Astrocyte of the spinal cord (primary cell): ENCODE measurements around the gene ADAM33.

Source experiments
- DNase-seq: peaks from one replicate; pipeline ENCODE4 v3.0.0; 2011; ENCODE audit warnings: low read depth, low spot score
- H3K4me3 ChIP-seq: 2 replicates; pipeline ENCODE4 v1.5.1; 2011; ENCODE audit warnings: low read depth, mild to moderate bottlenecking, low read length, moderate library complexity
- in situ Hi-C: cut with HindIII; loops from 2 replicates; pipeline ENCODE4 v1.10.0; 2017; ENCODE audit warnings: low sequenced_read_pairs
- TF ChIP-seq, protein P1 (sequence below): IDR thresholded peaks from 2 replicates; pipeline ENCODE4 v1.5.1; 2012; ENCODE audit warnings: low read depth, mild to moderate bottlenecking, low read length, inconsistent platforms

ADAM33 gene

DNA sequence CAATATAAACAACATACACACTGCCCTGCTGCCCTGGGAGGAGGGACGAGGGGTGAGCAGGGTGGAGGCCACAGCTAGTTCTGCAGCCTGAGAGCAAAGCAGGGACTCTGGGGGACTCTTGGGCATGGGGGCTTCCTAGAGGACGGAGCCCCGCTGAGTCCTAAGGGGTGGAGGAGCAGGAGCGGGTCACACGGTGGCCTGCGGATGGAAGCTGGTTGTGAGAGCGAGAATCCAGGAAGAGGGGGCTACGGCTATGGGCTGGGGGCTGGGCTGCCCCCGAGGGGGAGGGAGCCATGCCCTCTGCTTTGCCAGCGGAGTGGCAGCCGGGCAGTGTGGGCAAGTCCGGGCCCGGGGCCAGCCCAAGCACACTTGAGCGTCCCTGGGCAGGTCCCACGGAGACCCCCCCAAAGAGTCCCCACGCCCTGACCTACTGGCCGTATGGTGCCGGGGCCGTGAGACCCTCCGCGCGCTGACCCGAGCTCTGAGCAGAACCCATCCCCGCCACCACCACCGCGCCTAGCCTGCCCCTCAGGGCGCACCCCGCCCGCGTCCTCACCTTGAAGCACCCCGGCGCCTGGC, 369 bp downstream of the ADAM33 start:
- TF ChIP-seq, protein P1, sequence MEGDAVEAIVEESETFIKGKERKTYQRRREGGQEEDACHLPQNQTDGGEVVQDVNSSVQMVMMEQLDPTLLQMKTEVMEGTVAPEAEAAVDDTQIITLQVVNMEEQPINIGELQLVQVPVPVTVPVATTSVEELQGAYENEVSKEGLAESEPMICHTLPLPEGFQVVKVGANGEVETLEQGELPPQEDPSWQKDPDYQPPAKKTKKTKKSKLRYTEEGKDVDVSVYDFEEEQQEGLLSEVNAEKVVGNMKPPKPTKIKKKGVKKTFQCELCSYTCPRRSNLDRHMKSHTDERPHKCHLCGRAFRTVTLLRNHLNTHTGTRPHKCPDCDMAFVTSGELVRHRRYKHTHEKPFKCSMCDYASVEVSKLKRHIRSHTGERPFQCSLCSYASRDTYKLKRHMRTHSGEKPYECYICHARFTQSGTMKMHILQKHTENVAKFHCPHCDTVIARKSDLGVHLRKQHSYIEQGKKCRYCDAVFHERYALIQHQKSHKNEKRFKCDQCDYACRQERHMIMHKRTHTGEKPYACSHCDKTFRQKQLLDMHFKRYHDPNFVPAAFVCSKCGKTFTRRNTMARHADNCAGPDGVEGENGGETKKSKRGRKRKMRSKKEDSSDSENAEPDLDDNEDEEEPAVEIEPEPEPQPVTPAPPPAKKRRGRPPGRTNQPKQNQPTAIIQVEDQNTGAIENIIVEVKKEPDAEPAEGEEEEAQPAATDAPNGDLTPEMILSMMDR, result no peak
- in situ Hi-C loops, result no loop called here
- no peak for DNase-seq
- H3K4me3 ChIP-seq, result peak overlapping the region; percentile 44

DNA sequence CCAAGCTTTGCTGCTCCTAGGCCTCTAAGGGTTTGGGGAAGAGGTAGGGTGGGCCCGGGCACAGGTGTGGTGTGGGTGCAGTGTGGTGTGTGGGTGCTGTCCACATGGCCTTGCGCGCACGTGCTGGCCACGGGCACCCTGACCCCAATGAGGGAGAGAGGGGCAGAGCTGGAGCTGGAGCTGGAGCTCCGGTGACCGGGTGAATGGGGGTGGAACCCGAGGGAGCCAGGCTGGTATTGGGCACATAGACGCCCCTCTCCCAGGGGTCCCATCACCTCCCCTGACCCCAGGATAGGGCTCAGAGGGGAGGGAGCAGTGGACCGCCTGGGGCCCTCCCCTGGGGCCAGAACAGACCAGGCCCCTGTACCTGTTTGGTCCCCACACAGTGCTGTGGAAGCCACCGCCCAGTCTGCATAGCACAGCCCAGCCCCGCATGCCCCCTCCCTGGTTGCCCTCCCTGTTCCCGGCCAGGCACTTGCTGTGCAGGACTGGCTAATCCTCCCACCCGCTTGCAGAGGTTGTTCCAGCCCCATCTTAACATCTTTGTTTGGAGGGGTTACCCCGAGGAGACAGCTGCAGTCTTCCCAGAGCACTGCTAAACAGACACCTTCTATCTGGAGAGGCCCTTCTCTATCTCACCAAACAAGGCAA, 984 bp downstream of the ADAM33 start:
- in situ Hi-C loops, result no loop called here
- no peak for DNase-seq
- TF ChIP-seq, protein P1, result no peak
- H3K4me3 ChIP-seq, result peak overlapping the region; percentile 44

DNA sequence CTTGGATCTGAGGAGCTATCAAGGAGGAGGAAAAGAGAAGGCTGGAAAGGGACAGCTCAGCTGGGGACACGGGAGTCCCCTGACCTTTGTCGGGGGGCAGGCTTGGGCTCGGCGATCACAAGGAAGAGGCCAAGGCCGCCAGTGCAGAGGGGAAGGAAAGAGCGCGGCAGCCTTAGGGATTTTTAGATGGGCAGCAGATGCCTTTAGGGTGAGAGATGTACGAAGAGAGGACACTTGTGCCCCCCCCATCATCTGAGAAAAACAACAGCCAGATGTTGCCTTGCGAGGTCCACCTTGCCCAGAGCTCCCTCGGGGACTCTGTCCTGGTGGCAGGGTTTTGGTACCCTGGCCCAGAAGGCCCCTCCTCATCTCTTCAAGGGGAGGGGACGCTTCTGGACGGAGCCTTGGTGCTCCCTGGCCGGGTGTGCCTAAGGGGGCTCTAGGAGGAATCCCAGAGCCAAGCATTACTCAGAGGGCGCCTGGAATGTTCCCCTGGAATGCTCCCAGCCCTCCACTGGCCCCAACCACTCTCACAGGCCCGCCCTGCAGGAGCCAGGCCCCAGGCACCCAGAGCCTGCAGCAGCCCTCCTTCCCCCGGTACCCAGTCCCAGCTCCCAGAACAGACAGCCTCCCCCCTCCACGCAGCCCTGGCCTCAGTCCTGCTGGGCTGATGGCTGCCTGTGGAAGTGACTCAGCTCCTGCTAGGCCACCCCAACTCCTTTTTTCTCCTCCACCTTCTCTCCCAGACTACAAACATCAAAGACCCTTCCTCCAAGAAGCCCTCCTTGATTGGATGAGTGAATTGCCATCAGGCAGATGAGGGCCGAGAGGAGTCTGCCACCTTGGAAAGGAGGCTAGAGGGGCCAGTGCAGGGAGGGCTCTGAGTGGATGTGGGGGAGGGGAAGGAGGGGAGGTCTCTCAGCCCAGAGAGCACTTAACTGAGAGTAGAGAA, 1.8 kb downstream of the ADAM33 start:
- TF ChIP-seq, protein P1, result no peak
- in situ Hi-C loops, result no loop called here
- DNase-seq, result peak; percentile 78
- peak overlapping the region; percentile 44 for H3K4me3 ChIP-seq

DNA sequence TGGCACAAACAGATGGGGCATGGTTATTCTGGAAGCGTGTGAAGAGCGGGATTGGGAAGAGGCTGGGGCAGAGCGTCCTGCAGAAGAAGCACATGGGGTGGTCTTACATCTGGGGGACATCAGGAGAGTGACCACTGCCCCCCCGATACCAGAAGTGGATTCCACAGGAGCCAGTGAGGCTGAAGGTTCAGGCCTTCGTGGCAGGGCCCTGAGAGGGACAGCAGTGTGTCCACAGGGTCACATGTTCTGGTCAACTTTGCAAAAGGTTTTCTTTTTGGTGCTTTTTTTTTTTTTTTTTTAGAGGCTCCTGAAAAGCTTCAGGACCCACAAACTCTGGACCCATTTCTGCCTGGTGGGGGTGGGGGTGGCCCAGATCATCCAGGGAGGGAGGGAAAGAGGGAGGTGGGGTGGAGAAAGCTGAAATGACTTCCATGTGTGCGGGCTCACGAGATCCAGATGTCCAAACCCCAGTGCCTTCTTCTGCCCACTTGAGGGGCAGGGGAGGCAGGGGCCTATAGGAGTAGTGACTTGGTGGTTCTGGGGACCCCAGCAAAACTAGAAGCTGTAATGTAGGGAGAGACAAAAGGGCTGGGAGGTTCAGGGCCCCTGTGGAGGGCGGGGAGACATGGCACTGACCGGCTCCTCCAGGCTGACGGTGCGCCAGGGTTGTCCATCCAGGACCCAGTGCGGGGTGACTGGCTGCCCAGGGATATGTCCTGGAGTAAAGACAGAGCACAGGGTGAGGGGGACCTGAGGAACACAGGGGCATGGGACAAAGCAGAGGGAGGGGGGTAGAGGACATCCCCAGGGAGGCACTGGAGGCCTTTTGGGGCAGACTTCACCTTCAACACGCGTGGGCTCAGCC, 2.7 kb downstream of the ADAM33 start:
- no peak overlapping the region for H3K4me3 ChIP-seq
- in situ Hi-C loops, result no loop called here
- no peak for DNase-seq
- TF ChIP-seq, protein P1, result no peak

DNA sequence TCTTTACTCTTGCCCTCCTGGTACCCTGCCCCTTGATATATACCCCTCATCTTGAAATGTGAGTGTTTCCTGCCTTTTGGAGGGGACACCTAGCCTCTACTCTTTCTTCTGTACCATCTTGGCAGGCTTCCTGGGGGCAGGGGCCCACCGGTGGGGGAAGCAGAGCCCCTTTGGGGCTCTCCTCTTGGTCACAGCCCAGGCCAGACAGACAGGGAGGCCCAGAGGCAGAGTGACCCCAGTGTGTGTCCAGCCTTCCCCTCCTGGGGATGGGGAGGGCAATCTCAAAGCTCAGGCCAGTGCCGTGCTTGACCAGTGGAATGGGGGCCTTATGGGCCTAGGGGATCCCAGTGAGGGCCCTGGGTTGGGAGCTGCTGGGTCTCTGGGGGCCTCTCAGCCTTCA, 3.6 kb downstream of the ADAM33 start:
- no peak overlapping the region for H3K4me3 ChIP-seq
- DNase-seq, result no peak
- in situ Hi-C loops, result no loop called here
- TF ChIP-seq, protein P1, result no peak

DNA sequence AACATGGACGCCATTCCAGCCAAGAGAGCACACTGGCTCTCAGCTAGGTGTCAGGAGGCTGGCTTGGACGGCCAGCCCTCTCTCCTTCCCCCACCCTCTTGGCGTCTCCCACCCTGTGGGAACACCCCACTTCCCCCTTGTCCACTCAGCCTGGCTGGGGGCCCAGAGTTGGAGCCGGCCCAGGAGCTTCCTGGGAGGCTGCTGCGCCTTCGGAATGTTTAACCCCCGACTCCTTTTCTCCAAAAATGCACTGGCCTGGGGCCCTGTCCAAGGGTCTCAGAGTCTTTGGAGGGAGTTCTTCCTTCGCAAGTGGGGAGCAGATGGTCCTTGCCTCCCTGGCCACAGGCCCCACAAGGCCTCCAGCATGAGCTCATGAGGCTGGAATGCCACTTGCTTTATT, 4.1 kb downstream of the ADAM33 start:
- TF ChIP-seq, protein P1, result no peak
- in situ Hi-C loops, result no loop called here
- peak; percentile 11 for DNase-seq
- H3K4me3 ChIP-seq, result no peak overlapping the region
